ENCODE results near the gene WDFY2. TPM values are rescaled to one million over a fixed set of nuclear protein-coding genes. Genes with fewer than 3 reads are reported as not detected.
A peak's percentile ranks its signal among the peaks of the same experiment; 100 is the strongest.

The WDFY2 gene
- total and polyA plus RNA-seq, 11 donors, result 2.0 to 12.6 (median 6.5) TPM

DNA sequence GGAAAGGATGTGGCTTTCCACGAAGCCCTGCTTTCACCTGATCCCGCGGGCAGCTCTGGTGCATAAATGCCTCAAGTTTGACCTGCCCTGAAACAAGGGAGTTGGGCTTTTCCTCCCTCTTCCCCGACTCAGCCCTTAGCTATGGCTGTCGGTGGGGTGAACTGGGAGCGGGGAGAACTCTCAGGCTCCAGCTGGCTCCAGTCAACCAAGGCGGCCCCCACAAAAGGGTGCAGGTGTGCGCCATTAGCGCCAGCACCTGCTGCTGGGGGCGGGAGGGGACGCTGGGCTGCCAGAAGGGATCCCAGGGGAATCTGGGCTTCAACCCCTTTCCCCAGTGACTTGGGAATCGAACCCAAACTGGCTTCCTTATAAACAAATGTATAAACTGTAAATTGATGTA lies 226.8 kb downstream of the WDFY2 start:
- 63 to 82% (median 77%) methylated on average over 6 to 12 of the region's 12 CpGs for WGBS, 4 donors
- DNase-seq, result no peak
- no peak for ATAC-seq
- no peak overlapping the region for H3K27ac ChIP-seq
- TF ChIP-seq, protein P1, sequence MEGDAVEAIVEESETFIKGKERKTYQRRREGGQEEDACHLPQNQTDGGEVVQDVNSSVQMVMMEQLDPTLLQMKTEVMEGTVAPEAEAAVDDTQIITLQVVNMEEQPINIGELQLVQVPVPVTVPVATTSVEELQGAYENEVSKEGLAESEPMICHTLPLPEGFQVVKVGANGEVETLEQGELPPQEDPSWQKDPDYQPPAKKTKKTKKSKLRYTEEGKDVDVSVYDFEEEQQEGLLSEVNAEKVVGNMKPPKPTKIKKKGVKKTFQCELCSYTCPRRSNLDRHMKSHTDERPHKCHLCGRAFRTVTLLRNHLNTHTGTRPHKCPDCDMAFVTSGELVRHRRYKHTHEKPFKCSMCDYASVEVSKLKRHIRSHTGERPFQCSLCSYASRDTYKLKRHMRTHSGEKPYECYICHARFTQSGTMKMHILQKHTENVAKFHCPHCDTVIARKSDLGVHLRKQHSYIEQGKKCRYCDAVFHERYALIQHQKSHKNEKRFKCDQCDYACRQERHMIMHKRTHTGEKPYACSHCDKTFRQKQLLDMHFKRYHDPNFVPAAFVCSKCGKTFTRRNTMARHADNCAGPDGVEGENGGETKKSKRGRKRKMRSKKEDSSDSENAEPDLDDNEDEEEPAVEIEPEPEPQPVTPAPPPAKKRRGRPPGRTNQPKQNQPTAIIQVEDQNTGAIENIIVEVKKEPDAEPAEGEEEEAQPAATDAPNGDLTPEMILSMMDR (IDR thresholded peaks at IDR 0.05), result no peak
- no peak for TF ChIP-seq POLR2A (IDR thresholded peaks at IDR 0.05)
- no peaks in the 10 kb centered on the region for H3K9me3 ChIP-seq
- no peaks in the 10 kb centered on the region for H3K36me3 ChIP-seq
- intact Hi-C loops (cut with DNase I), result loop anchor here in 5 of 10 donors (5.0 to 10.0 kb wide), 5 partner anchors 184 to 316 kb away; partner anchors contain the start of genes NEK5 (in 4 of the 5), ALG11 (in 1 of the 5) and ATP7B (in 1 of the 5)
- no peak overlapping the region for H3K4me3 ChIP-seq
- no peaks in the 10 kb centered on the region for H3K27me3 ChIP-seq
- peaks cover 0 to 30% (median 10%) of the 10 kb centered on the region in 12 donors for H3K4me1 ChIP-seq

DNA sequence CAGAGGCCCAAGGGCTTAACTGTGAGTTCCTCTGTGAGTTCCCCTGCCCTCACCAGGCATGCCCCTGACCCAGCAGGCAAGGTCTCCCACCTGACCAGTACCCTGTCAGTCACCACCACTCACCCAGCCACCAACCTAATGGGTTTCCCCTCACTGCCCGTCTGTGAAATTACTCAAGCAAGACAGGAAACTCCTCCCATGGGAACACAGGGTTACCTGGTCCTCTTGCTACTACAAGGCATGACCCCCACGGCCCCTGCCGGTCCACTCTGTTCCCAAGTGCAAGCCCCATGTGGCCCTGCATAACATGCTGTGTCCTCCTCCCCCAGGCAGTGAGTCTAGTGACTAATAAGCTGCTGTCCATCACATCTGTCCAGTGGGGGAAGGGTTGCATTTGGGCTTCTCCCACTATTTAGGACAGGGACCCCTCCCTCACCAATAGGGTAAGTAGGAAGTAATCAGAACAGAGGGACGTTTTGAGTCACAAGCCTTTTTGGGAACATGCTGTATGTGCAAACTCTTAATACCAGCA lies 227.7 kb downstream of the WDFY2 start:
- DNase-seq (peak in 1 of 5 donors; percentile 40), ATAC-seq (peak; percentile 33 to 38 (median 34))
- TF ChIP-seq, protein P1 (IDR thresholded peaks at IDR 0.05), result no peak
- Histone ChIP-seq H3K27me3 (no peaks in the 10 kb centered on the region), H3K4me3 (no peak overlapping the region), H3K9me3 (no peaks in the 10 kb centered on the region), H3K36me3 (no peaks in the 10 kb centered on the region), H3K4me1 (peaks cover 0 to 22% (median 8%) of the 10 kb centered on the region in 12 donors), H3K27ac (peak overlapping the region in 4 of 12 donors; percentile 10 to 39 (median 11))
- WGBS, 4 donors, result 38 to 57% (median 49%) methylated on average over 4 of the region's 4 CpGs
- intact Hi-C loops (cut with DNase I), result loop anchor here in 5 of 10 donors (5.0 to 10.0 kb wide), 5 partner anchors 183 to 315 kb away; partner anchors contain the start of genes NEK5 (in 4 of the 5), ALG11 (in 1 of the 5) and ATP7B (in 1 of the 5)

DNA sequence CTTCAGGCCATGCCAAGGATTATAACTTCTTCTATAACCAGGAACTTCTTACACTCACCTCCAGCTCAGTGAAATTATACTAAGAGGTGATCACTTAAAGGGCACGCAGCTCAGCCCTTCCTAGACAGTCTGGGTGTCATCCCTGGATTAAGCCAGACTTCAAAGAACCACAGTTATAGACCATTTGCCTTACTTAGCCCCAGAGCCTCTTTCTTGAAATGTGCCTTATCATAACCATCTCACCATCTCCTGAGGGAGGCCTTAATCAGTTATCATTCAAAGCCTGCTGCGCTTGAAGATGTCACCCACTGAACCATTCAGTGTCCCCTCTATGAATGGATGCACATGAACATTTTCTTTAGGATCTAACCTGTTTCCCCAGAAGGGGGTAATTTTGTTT lies 229.8 kb downstream of the WDFY2 start:
- DNase-seq (no peak), ATAC-seq (no peak)
- TF ChIP-seq, protein P1 (IDR thresholded peaks at IDR 0.05), result no peak
- intact Hi-C loops (cut with DNase I), result loop anchor here in 5 of 10 donors (2.0 to 10.0 kb wide), 6 partner anchors 19 to 313 kb away; partner anchors contain the start of genes NEK5 (in 4 of the 5), ALG11 (in 1 of the 5) and ATP7B (in 1 of the 5)
- Histone ChIP-seq H3K27me3 (no peaks in the 10 kb centered on the region), H3K4me1 (peaks cover 0 to 31% (median 10%) of the 10 kb centered on the region in 12 donors), H3K4me3 (no peak overlapping the region), H3K36me3 (no peaks in the 10 kb centered on the region), H3K9me3 (no peaks in the 10 kb centered on the region), H3K27ac (no peak overlapping the region)
- WGBS, 4 donors, result 97 to 100% (median 100%) methylated on average over 2 of the region's 2 CpGs

DNA sequence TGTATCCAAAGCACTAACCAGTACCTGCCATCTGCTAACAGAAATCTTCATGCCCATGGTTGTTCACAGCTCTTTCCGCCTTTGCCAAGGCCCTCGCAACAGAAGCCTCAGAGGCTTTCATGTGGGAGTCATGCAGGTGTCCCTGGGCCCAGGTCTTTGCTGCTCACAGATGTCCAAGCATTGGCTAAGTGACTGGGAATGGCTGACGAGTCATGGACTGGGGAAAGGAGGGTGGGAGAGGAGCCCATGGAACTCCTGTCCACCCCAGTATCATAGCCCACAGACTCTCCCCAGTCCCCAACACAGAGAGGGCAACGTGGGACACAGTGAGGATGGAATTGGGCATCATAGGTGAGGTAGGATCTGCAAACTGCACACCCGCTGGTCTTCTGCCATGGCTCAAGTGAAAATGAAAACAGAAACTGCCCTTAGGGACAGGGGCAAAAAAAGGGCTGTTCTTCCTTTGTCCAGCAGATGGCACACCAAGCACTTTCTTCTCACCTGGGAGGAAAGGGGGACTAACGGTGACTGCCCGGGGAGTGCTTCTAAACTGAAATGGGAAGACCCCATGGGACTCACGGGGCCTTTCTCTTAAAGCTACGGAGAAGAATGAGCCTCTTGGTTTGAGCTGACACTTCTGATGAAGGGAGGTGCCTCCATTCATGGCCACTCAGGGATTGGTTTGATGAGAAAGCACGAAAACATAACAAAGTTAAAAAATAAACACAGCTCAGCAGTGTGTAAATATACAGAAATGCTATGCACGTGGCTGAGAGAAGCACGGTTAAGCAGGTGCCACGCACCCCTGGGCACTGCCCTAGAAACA lies 230.8 kb downstream of the WDFY2 start:
- peak overlapping the region in 4 of 12 donors; percentile 17 to 42 (median 22) for H3K27ac ChIP-seq
- no peaks in the 10 kb centered on the region for H3K9me3 ChIP-seq
- ATAC-seq (peak; percentile 13 to 69 (median 60)), DNase-seq (peak; percentile 45 to 63 (median 60))
- peak overlapping the region in 9 of 12 donors; percentile 8 to 39 (median 19) for H3K4me3 ChIP-seq
- H3K27me3 ChIP-seq, result no peaks in the 10 kb centered on the region
- intact Hi-C loops (cut with DNase I), result loop anchor here in 9 of 10 donors (1.0 to 10.0 kb wide), 8 partner anchors 17 to 312 kb away; partner anchors contain the start of genes NEK5 (in 9 of the 9), ALG11 (in 2 of the 9) and ATP7B (in 2 of the 9)
- H3K36me3 ChIP-seq, result no peaks in the 10 kb centered on the region
- H3K4me1 ChIP-seq, result peaks cover 0 to 40% (median 13%) of the 10 kb centered on the region in 12 donors
- 21 to 31% (median 26%) methylated on average over 12 to 13 of the region's 13 CpGs for WGBS, 4 donors
- TF ChIP-seq POLR2A (IDR thresholded peaks at IDR 0.05), result no peak
- TF ChIP-seq, protein P1 (IDR thresholded peaks at IDR 0.05), result peak; percentile 68 to 88 (median 82)
